ENCODE results near the gene TMPRSS4.

DNA sequence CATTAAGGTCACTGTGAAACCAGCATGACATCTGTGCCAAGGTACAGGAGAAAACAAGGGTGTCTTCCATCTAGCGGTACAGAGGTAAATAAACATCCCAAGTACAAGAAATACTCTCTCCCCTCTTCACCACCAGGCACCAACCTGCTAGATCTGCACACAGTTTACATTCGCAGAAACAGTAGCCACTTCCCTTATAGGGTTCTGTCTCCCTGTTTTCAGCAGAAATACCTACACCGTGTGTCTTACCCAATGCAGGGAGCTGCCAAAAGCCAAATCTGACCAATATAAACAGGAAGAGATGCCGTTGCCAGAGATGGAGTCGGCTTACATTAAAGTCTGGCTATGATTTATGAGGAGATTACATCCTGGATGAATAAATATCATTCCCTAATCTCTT, 74.6 kb downstream of the TMPRSS4 start:
- TF ChIP-seq GATA2 (IDR thresholded peaks at IDR 0.05; ENCODE audit: low read depth, low read length): no peak
- no peak for TF ChIP-seq GATA3 (IDR thresholded peaks at IDR 0.05; ENCODE audit: low read depth, low read length)
